Measurements from ENCODE around the gene CCDC127. TPM values are rescaled to one million over a fixed set of nuclear protein-coding genes. Genes with fewer than 3 reads are reported as not detected.

The CCDC127 gene
- total and polyA plus RNA-seq, 2 of the 4 experiments (the other 2 are of a cell fraction) = 3.2 to 3.9 TPM

DNA sequence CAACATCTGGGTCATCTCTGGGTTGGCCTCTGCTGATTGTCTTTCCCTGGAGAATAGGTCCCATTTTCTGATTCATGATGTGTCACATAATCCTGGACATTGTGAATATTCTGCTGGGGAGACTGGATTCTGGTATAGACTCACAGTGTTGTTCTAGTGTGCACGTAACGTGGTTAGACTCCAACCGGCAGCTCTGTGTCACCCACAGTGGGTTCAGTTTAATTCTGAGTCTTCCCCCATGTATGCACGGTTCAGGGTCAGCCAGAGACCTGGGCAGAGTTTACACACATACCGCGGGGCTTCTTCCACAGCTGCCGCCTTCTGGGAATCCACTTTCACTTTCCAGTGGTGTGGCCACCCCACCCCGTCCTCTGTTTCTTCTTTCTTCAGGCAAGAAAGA lies 64.7 kb downstream of the CCDC127 start:
- Histone ChIP-seq H3K9me3 (ENCODE audit: control insufficient read depth, insufficient read depth, low read length) (no peaks in the 10 kb centered on the region), H4K5ac (ENCODE audit: low read depth, low read length) (no peak overlapping the region), H4K91ac (ENCODE audit: insufficient read depth, low read depth, low read length) (no peak overlapping the region), H3K14ac (replicated peaks; ENCODE audit: low read depth, low read length) (peak overlapping the region; percentile 49), H3K4me3 (ENCODE audit: insufficient read depth, low read depth, low read length) (peak overlapping the region; percentile 2; the same call in 1 of the 2 replicates), H3K18ac (ENCODE audit: low read depth, low read length) (no peak overlapping the region), H3K4me2 (ENCODE audit: low read depth, low read length) (peak overlapping the region; percentile 57; the same call in 1 of the 2 replicates), H4K8ac (ENCODE audit: low read depth in 2 of 2, low read length in 2 of 2) (no peak overlapping the region; a peak in 1 of 4 replicates), H3K79me1 (ENCODE audit: low read depth in 1 of 2, low read length in 2 of 2) (no peaks in the 10 kb centered on the region), H3K27ac (ENCODE audit: insufficient read depth, low read length) (no peak overlapping the region), H4K20me1 (ENCODE audit: insufficient read depth, low read length) (no peaks in the 10 kb centered on the region), H2BK5ac (ENCODE audit: low read depth, low read length, poor library complexity, severe bottlenecking) (no peak overlapping the region), H2AK5ac (ENCODE audit: low read depth, low read length) (no peak overlapping the region), H3K36me3 (ENCODE audit: control insufficient read depth, insufficient read depth, low read length) (no peaks in the 10 kb centered on the region), H3K23ac (ENCODE audit: low read depth, low read length) (no peak overlapping the region), H3K56ac (ENCODE audit: extremely low read depth, insufficient read depth, low read length) (no peak overlapping the region), H3K9me1 (ENCODE audit: insufficient read depth, low read length) (no peaks in the 10 kb centered on the region; the same call in 1 of the 2 replicates), H3K9ac (ENCODE audit: low read depth, low read length) (no peak overlapping the region), H2AK9ac (replicated peaks; ENCODE audit: low read depth, low read length, poor library complexity) (no peak overlapping the region), H2AFZ (replicated peaks; ENCODE audit: low read length, poor library complexity) (peak overlapping the region; percentile 73), H3K27me3 (ENCODE audit: control insufficient read depth, insufficient read depth, low read length) (no peaks in the 10 kb centered on the region), H3K4me1 (ENCODE audit: control insufficient read depth, insufficient read depth, low read length) (no peaks in the 10 kb centered on the region), H2BK20ac (ENCODE audit: low read depth, low read length) (no peak overlapping the region), H2BK15ac (ENCODE audit: low read depth, low read length) (no peak overlapping the region), H3K4ac (ENCODE audit: low read depth, low read length) (0 out of 2 replicates have a peak overlapping the region, but pooled peaks have one; percentile 3), H2BK120ac (ENCODE audit: low read depth, low read length) (peak overlapping the region; percentile 5; the same call in 1 of the 2 replicates)
- POLR2A ChIA-PET (ENCODE audit: unreplicated experiment) = no interaction called here
- dilution Hi-C loops (cut with HindIII; ENCODE audit: low sequenced_read_pairs, unreplicated experiment) = no loop called here
- no TSS peak for BruUV-seq (replicated peaks)
- no peak for TF ChIP-seq MXI1 (IDR thresholded peaks at IDR 0.05; ENCODE audit: borderline replicate concordance, low read depth, low read length)
- no peak for TF ChIP-seq POLR2A (IDR thresholded peaks at IDR 0.05; ENCODE audit: low read depth, low read length)
- no peak for TF ChIP-seq RAD21 (IDR thresholded peaks at IDR 0.05; ENCODE audit: low read length)
- no peak for TF ChIP-seq SMC3 (IDR thresholded peaks at IDR 0.05; ENCODE audit: low read depth, low read length)
- no peak for TF ChIP-seq RCOR1 (IDR thresholded peaks at IDR 0.05; ENCODE audit: insufficient replicate concordance, low read length)
- TF ChIP-seq, protein P1, sequence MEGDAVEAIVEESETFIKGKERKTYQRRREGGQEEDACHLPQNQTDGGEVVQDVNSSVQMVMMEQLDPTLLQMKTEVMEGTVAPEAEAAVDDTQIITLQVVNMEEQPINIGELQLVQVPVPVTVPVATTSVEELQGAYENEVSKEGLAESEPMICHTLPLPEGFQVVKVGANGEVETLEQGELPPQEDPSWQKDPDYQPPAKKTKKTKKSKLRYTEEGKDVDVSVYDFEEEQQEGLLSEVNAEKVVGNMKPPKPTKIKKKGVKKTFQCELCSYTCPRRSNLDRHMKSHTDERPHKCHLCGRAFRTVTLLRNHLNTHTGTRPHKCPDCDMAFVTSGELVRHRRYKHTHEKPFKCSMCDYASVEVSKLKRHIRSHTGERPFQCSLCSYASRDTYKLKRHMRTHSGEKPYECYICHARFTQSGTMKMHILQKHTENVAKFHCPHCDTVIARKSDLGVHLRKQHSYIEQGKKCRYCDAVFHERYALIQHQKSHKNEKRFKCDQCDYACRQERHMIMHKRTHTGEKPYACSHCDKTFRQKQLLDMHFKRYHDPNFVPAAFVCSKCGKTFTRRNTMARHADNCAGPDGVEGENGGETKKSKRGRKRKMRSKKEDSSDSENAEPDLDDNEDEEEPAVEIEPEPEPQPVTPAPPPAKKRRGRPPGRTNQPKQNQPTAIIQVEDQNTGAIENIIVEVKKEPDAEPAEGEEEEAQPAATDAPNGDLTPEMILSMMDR (conservative IDR thresholded peaks at IDR 0.05; ENCODE audit: low read depth, low read length) = no peak
- TF ChIP-seq FOS (IDR thresholded peaks at IDR 0.05; ENCODE audit: low read depth, low read length) = peak; percentile 41; the same call in 1 of the 2 replicates
- peak; percentile 57 for TF ChIP-seq BHLHE40 (IDR thresholded peaks at IDR 0.05; ENCODE audit: low read depth, low read length)
- TF ChIP-seq MAZ (IDR thresholded peaks at IDR 0.05; ENCODE audit: borderline replicate concordance, low read depth, low read length) = 0 out of 2 replicates have a peak, but pooled peaks have one; percentile 44
- peak; percentile 80 for DNase-seq
- in situ Hi-C loops (cut with MboI; ENCODE audit: low sequenced_read_pairs) = no loop called here
- WGBS, 2 experiments (ENCODE audit: extremely low coverage in 2 of 2, insufficient read length in 1 of 2) = no CpG with 5 or more reads among the region's 8 CpGs
- intact Hi-C loops (cut with micrococcal nuclease) = no loop called here
- CTCF ChIA-PET = no interaction called here
- peak; percentile 60 for ATAC-seq (ENCODE audit: low read depth)
